HepG2 (cell line): ENCODE measurements around the gene DLG1.

Experiments
- EHMT2 ChIP-seq: fragments of 200-600 bp; sonication (generic); IDR thresholded peaks from 2 replicates; pipeline ENCODE4 v1.7.0; 2017; ENCODE audit warnings: antibody characterized with exemption, low read depth, low read length, borderline replicate concordance
- EP300 ChIP-seq, 3 experiments: sonication (generic) in 1 of 3; formaldehyde crosslinking in 1 of 3; IDR thresholded peaks; 2 replicates each; pipeline versions ENCODE4 v1.5.1 to v1.6.1; 2011 to 2020; ENCODE audit warnings: low read depth in 2 of 3, low read length in 2 of 3, borderline replicate concordance in 1 of 3, improper control_type of control experiment in 1 of 3, mild to moderate bottlenecking in 1 of 3, missing genetic modification reagents in 1 of 3, moderate library complexity in 1 of 3
- PRMT3 ChIP-seq: sonication (generic); formaldehyde crosslinking; IDR thresholded peaks from 2 replicates; pipeline ENCODE4 v1.8.1; 2022; ENCODE audit warnings: low read depth, mild to moderate bottlenecking, moderate library complexity, missing genetic modification reagents, borderline replicate concordance
- PTBP1 ChIP-seq: fragments of 200-400 bp; formaldehyde crosslinking; IDR thresholded peaks from 2 replicates; pipeline ENCODE4 v1.6.1; 2018; ENCODE audit warnings: low read length, low read depth; ENCODE audit not compliant: poor library complexity, severe bottlenecking
- SAP130 ChIP-seq: IDR thresholded peaks from 2 replicates; pipeline ENCODE4 v1.6.1; 2016; ENCODE audit warnings: low read depth
- ZFP36L1 ChIP-seq: sonication (generic); formaldehyde crosslinking; IDR thresholded peaks from 2 replicates; pipeline ENCODE4 v1.8.0; 2022; ENCODE audit warnings: mild to moderate bottlenecking, missing genetic modification reagents, moderate library complexity
- ZNF10 ChIP-seq: sonication (generic); formaldehyde crosslinking; IDR thresholded peaks from 2 replicates; pipeline ENCODE4 v1.4.0; 2020; ENCODE audit warnings: mild to moderate bottlenecking, low read depth, missing genetic modification reagents, borderline replicate concordance
- ZNF274 ChIP-seq: sonication (generic); formaldehyde crosslinking; IDR thresholded peaks from 2 replicates; pipeline ENCODE4 v1.5.1; 2020; ENCODE audit warnings: mild to moderate bottlenecking, missing genetic modification reagents
- ZNF530 ChIP-seq: sonication (generic); formaldehyde crosslinking; IDR thresholded peaks from 2 replicates; pipeline ENCODE4 v1.5.0; 2020; ENCODE audit warnings: low read depth, mild to moderate bottlenecking, missing genetic modification reagents
- TF ChIP-seq, protein P1 (sequence below): sonication (generic); formaldehyde crosslinking; IDR thresholded peaks from 2 replicates; pipeline ENCODE4 v1.5.0; 2020; ENCODE audit warnings: mild to moderate bottlenecking, missing genetic modification reagents, moderate library complexity
- TF ChIP-seq, protein P2 (sequence below): IDR thresholded peaks from 2 replicates; pipeline ENCODE4 v1.6.1; 2016

DNA sequence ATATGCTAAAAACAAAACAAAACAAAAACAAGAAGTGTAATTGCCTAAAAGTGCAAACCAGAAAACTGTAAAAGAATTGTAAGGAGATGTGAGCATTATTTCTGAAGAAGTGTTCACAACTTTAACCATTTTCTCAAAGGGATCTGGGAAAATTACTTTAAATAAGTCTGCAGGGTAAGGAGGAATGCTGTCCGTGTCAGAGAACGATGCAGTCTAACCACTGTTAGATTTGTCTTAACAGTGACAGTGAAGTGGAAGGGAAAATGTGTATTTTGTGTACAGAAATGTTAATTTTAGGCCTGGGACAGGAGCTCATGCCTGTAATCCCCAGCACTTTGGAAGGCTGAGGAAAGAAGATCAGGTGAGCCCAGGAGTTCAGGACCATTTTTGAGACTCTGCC is 95.7 kb downstream of the DLG1 start:
- TF ChIP-seq PRMT3 (CRISPR knock-in tag) (no peak), EHMT2 (no peak), EP300 (IDR thresholded peaks at IDR 0.05; ENCODE audit: low read depth in 2 of 2, low read length in 2 of 2) (no peak), EP300 (CRISPR knock-in tag; IDR thresholded peaks at IDR 0.05; ENCODE audit: borderline replicate concordance) (no peak), ZNF530 (CRISPR knock-in tag) (no peak), ZFP36L1 (no peak), ZNF274 (CRISPR knock-in tag) (no peak), ZNF10 (CRISPR knock-in tag) (no peak), PTBP1 (no peak), SAP130 (CRISPR knock-in tag) (no peak)
- TF ChIP-seq, protein P1, sequence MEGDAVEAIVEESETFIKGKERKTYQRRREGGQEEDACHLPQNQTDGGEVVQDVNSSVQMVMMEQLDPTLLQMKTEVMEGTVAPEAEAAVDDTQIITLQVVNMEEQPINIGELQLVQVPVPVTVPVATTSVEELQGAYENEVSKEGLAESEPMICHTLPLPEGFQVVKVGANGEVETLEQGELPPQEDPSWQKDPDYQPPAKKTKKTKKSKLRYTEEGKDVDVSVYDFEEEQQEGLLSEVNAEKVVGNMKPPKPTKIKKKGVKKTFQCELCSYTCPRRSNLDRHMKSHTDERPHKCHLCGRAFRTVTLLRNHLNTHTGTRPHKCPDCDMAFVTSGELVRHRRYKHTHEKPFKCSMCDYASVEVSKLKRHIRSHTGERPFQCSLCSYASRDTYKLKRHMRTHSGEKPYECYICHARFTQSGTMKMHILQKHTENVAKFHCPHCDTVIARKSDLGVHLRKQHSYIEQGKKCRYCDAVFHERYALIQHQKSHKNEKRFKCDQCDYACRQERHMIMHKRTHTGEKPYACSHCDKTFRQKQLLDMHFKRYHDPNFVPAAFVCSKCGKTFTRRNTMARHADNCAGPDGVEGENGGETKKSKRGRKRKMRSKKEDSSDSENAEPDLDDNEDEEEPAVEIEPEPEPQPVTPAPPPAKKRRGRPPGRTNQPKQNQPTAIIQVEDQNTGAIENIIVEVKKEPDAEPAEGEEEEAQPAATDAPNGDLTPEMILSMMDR = no peak
- TF ChIP-seq, protein P2, sequence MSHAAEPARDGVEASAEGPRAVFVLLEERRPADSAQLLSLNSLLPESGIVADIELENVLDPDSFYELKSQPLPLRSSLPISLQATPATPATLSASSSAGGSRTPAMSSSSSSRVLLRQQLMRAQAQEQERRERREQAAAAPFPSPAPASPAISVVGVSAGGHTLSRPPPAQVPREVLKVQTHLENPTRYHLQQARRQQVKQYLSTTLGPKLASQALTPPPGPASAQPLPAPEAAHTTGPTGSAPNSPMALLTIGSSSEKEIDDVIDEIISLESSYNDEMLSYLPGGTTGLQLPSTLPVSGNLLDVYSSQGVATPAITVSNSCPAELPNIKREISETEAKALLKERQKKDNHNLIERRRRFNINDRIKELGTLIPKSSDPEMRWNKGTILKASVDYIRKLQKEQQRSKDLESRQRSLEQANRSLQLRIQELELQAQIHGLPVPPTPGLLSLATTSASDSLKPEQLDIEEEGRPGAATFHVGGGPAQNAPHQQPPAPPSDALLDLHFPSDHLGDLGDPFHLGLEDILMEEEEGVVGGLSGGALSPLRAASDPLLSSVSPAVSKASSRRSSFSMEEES (CRISPR knock-in tag) = no peak
